Progenitor cell of endocrine pancreas (in vitro differentiated cells): ENCODE data around the gene VPS16. TPM values are rescaled to one million over a fixed set of nuclear protein-coding genes. Genes with fewer than 3 reads are reported as not detected.

ENCODE experiments used
- DNase-seq: peaks from one replicate; pipeline ENCODE4 v3.0.0; 2021; ENCODE audit warnings: low spot score; ENCODE audit not compliant: unreplicated experiment
- H3K27ac Mint-ChIP-seq: 2 replicates; pipeline ENCODE4 v1.8.0; 2021; ENCODE audit warnings: mild to moderate bottlenecking, moderate library complexity, mixed read lengths
- H3K27me3 Mint-ChIP-seq: 2 replicates; pipeline ENCODE4 v1.8.0; 2021; ENCODE audit warnings: mixed read lengths
- H3K36me3 Mint-ChIP-seq: 2 replicates; pipeline ENCODE4 v1.8.0; 2022; ENCODE audit warnings: mixed read lengths; ENCODE audit not compliant: insufficient read depth
- H3K4me1 Mint-ChIP-seq: 2 replicates; pipeline ENCODE4 v1.8.0; 2021; ENCODE audit warnings: low read depth, mixed read lengths
- H3K4me3 Mint-ChIP-seq: 2 replicates; pipeline ENCODE4 v1.8.0; 2021; ENCODE audit warnings: low read depth, mild to moderate bottlenecking, moderate library complexity, mixed read lengths
- H3K9me3 Mint-ChIP-seq: 2 replicates; pipeline ENCODE4 v1.8.0; 2021; ENCODE audit warnings: low read depth, mixed read lengths
- total RNA-seq: library from RNA; stranded (reverse); gene quantifications from 2 replicates; pipeline ENCODE4 v1.2.1, GENCODE V29; 2021
- TF ChIP-seq, protein P1 (sequence below): fragments of 200-600 bp; sonication (generic); IDR thresholded peaks from one replicate; pipeline ENCODE4 v1.5.0; 2021; ENCODE audit warnings: antibody characterized with exemption, mild to moderate bottlenecking; ENCODE audit not compliant: unreplicated experiment

VPS16 gene
- total RNA-seq, 1 donor from 2014 or later, result 48.5 TPM

GRCh38 chr20:2889209-2889608, 48.7 kb downstream of the VPS16 start:
- Mint-ChIP-seq H3K9me3 (peaks cover 1% of the 10 kb centered on the region), H3K27ac (no peak overlapping the region), H3K27me3 (no peaks in the 10 kb centered on the region), H3K36me3 (peaks cover 1% of the 10 kb centered on the region), H3K4me3 (no peak overlapping the region), H3K4me1 (peaks cover 3% of the 10 kb centered on the region)
- TF ChIP-seq, protein P1, sequence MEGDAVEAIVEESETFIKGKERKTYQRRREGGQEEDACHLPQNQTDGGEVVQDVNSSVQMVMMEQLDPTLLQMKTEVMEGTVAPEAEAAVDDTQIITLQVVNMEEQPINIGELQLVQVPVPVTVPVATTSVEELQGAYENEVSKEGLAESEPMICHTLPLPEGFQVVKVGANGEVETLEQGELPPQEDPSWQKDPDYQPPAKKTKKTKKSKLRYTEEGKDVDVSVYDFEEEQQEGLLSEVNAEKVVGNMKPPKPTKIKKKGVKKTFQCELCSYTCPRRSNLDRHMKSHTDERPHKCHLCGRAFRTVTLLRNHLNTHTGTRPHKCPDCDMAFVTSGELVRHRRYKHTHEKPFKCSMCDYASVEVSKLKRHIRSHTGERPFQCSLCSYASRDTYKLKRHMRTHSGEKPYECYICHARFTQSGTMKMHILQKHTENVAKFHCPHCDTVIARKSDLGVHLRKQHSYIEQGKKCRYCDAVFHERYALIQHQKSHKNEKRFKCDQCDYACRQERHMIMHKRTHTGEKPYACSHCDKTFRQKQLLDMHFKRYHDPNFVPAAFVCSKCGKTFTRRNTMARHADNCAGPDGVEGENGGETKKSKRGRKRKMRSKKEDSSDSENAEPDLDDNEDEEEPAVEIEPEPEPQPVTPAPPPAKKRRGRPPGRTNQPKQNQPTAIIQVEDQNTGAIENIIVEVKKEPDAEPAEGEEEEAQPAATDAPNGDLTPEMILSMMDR, result no peak
- no peak for DNase-seq

DNA sequence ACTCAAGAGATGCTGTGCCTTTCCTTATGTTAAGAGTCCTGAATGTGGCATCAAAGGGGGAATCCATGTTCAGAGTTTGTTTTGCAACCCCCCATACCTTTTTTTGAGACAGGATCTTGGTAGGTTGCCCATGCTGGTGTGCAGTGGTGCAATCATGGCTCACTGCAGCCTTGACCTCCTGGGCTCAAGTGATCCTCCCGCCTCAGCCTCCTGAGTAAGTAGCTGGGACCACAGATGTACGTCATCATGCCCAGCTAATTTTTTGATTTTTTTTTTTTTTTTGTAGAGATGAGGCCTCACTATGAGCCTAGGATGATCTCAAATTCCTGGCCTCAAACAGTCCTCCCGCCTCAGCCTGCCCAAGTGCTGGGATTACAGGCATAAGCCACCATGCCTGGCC, 49.3 kb downstream of the VPS16 start:
- H3K4me3 Mint-ChIP-seq, result no peak overlapping the region
- no peaks in the 10 kb centered on the region for H3K27me3 Mint-ChIP-seq
- TF ChIP-seq, protein P1, result no peak
- peaks cover 4% of the 10 kb centered on the region for H3K36me3 Mint-ChIP-seq
- H3K27ac Mint-ChIP-seq, result no peak overlapping the region
- H3K4me1 Mint-ChIP-seq, result peaks cover 3% of the 10 kb centered on the region
- DNase-seq, result no peak
- peaks cover 4% of the 10 kb centered on the region for H3K9me3 Mint-ChIP-seq

GRCh38 chr20:2890742-2891141, 50.2 kb downstream of the VPS16 start:
- Mint-ChIP-seq H3K36me3 (peaks cover 6% of the 10 kb centered on the region), H3K9me3 (peaks cover 6% of the 10 kb centered on the region), H3K4me3 (no peak overlapping the region), H3K4me1 (peaks cover 3% of the 10 kb centered on the region), H3K27ac (no peak overlapping the region), H3K27me3 (no peaks in the 10 kb centered on the region)
- TF ChIP-seq, protein P1, result no peak
- no peak for DNase-seq

DNA sequence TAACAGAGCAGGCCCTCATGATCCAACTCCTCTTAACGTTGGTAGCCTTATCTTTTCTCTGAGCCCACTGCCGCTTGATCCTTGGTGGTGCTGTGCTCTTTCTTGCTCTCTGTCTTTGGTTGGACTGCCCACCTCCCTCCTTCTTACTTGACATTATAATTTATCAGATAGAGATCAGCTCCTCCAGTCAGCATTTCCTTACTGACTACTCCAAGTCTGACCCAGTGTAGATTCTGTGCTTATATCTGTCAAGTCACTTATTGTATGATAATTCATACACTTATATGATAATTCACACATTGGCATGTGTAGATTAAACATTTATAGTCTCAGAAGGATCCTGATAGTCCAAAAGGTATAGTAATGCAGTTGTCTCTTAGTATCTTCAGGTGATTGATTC, 50.8 kb downstream of the VPS16 start:
- Mint-ChIP-seq H3K4me1 (peaks cover 3% of the 10 kb centered on the region), H3K27me3 (no peaks in the 10 kb centered on the region), H3K4me3 (no peak overlapping the region), H3K27ac (no peak overlapping the region), H3K9me3 (peaks cover 7% of the 10 kb centered on the region), H3K36me3 (peaks cover 8% of the 10 kb centered on the region)
- DNase-seq, result no peak
- TF ChIP-seq, protein P1, result no peak

- Mint-ChIP-seq H3K4me1 (no peaks in the 10 kb centered on the region), H3K4me3 (no peak overlapping the region), H3K36me3 (peaks cover 14% of the 10 kb centered on the region), H3K27ac (no peak overlapping the region), H3K27me3 (no peaks in the 10 kb centered on the region), H3K9me3 (peaks cover 13% of the 10 kb centered on the region)
- TF ChIP-seq, protein P1, result no peak
- DNase-seq, result no peak
These were observed 51.8 kb downstream of the VPS16 start for GRCh38 chr20:2892376-2892775.
